GM12878 (cell line): ENCODE results near the gene RPS16. TPM values are rescaled to one million over a fixed set of nuclear protein-coding genes. Genes with fewer than 3 reads are reported as not detected.

Source experiments
- ATF7 ChIP-seq: fragments of 450-650 bp; IDR thresholded peaks from 2 replicates; pipeline ENCODE4 v1.6.1; 2016; ENCODE audit warnings: low read depth, mild to moderate bottlenecking
- CREM ChIP-seq: IDR thresholded peaks from 2 replicates; pipeline ENCODE4 v1.6.1; 2014; ENCODE audit warnings: antibody characterized with exemption, low read depth
- E2F8 ChIP-seq: fragments of 450-650 bp; IDR thresholded peaks from 2 replicates; pipeline ENCODE4 v1.6.1; 2018; ENCODE audit warnings: mild to moderate bottlenecking, low read depth, moderate library complexity; ENCODE audit not compliant: partially characterized antibody
- E4F1 ChIP-seq: fragments of 450-650 bp; IDR thresholded peaks from 2 replicates; pipeline ENCODE4 v1.6.1; 2018; ENCODE audit warnings: borderline replicate concordance, mild to moderate bottlenecking; ENCODE audit not compliant: partially characterized antibody
- GABPA ChIP-seq: IDR thresholded peaks from 2 replicates; pipeline ENCODE4 v1.6.1; 2014; ENCODE audit warnings: antibody characterized with exemption, low read depth, mild to moderate bottlenecking, inconsistent platforms
- HDGF ChIP-seq: fragments of 450-650 bp; IDR thresholded peaks from 2 replicates; pipeline ENCODE4 v1.6.1; 2016; ENCODE audit warnings: antibody characterized with exemption
- KAT2A ChIP-seq: conservative IDR thresholded peaks from 2 replicates; pipeline ENCODE4 v1.6.1; 2011; ENCODE audit warnings: low read depth, low read length; ENCODE audit not compliant: control insufficient read depth
- MYB ChIP-seq: fragments of 150-350 bp; IDR thresholded peaks from 2 replicates; pipeline ENCODE4 v1.6.1; 2014; ENCODE audit warnings: mild to moderate bottlenecking, low read depth, low read length, borderline replicate concordance
- SPI1 ChIP-seq: IDR thresholded peaks from 2 replicates; pipeline ENCODE4 v1.6.1; 2011; ENCODE audit warnings: low read depth, mild to moderate bottlenecking, low read length, moderate library complexity, borderline replicate concordance; ENCODE audit not compliant: insufficient read depth
- YBX1 ChIP-seq: fragments of 450-650 bp; IDR thresholded peaks from 2 replicates; pipeline ENCODE4 v1.6.1; 2016; ENCODE audit warnings: antibody characterized with exemption
- ZNF24 ChIP-seq: fragments of 450-650 bp; IDR thresholded peaks from 2 replicates; pipeline ENCODE4 v1.6.1; 2017; ENCODE audit warnings: antibody characterized with exemption, mild to moderate bottlenecking
- ZNF592 ChIP-seq: fragments of 450-650 bp; IDR thresholded peaks from 2 replicates; pipeline ENCODE4 v1.6.1; 2017; ENCODE audit warnings: mild to moderate bottlenecking, moderate library complexity
- polyA plus RNA-seq, 11 experiments: library from polyadenylated mRNA; depleted of rRNA in 4 of 11; unstranded in 6 of 11; stranded (reverse) in 5 of 11; fragments of >200 nt; fragmentation: Nextera tagmentation in 4 of 11; fragmentation: Illumina TruSeq in 1 of 11; extraction: Ambion mirVana in 4 of 11; extraction: Trizol in 1 of 11; gene quantifications; 1 replicate in 1 of 11; 2 replicates in 10 of 11; pipeline versions ENCODE4 v1.2.1 to v1.2.3, GENCODE V29; 2011 to 2016; ENCODE audit warnings: inconsistent platforms in 2 of 11, missing spikeins in 2 of 11, low read depth in 1 of 11
- total RNA-seq, 4 experiments: library from RNA; depleted of rRNA in 3 of 4; stranded (reverse); fragments of >200 nt in 3 of 4; fragmentation: Illumina TruSeq in 1 of 4; extraction: Trizol in 1 of 4; gene quantifications; 2 replicates each; pipeline versions ENCODE4 v1.2.1 to v1.2.3, GENCODE V29; 2013 to 2021
- TF ChIP-seq, protein P1 (sequence below): fragments of 450-650 bp; IDR thresholded peaks from 2 replicates; pipeline ENCODE4 v1.6.1; 2016; ENCODE audit warnings: mild to moderate bottlenecking, moderate library complexity, borderline replicate concordance

The RPS16 gene
- total and polyA plus RNA-seq, 10 of the 15 experiments (the other 5 are each of a cell fraction or from before 2014, with no cell fraction given), result 148 to 4,810 (median 2,343) TPM

- TF ChIP-seq ZNF592 (no peak), SPI1 (peak; percentile 44; the same call in 1 of the 2 replicates), E4F1 (no peak), GABPA (no peak), ATF7 (peak; percentile 37; the same call in 1 of the 2 replicates), YBX1 (no peak), CREM (peak; percentile 44; the same call in 1 of the 2 replicates), E2F8 (no peak), KAT2A (no peak), HDGF (no peak), ZNF24 (no peak), MYB (peak; percentile 52; the same call in 1 of the 2 replicates)
- TF ChIP-seq, protein P1, sequence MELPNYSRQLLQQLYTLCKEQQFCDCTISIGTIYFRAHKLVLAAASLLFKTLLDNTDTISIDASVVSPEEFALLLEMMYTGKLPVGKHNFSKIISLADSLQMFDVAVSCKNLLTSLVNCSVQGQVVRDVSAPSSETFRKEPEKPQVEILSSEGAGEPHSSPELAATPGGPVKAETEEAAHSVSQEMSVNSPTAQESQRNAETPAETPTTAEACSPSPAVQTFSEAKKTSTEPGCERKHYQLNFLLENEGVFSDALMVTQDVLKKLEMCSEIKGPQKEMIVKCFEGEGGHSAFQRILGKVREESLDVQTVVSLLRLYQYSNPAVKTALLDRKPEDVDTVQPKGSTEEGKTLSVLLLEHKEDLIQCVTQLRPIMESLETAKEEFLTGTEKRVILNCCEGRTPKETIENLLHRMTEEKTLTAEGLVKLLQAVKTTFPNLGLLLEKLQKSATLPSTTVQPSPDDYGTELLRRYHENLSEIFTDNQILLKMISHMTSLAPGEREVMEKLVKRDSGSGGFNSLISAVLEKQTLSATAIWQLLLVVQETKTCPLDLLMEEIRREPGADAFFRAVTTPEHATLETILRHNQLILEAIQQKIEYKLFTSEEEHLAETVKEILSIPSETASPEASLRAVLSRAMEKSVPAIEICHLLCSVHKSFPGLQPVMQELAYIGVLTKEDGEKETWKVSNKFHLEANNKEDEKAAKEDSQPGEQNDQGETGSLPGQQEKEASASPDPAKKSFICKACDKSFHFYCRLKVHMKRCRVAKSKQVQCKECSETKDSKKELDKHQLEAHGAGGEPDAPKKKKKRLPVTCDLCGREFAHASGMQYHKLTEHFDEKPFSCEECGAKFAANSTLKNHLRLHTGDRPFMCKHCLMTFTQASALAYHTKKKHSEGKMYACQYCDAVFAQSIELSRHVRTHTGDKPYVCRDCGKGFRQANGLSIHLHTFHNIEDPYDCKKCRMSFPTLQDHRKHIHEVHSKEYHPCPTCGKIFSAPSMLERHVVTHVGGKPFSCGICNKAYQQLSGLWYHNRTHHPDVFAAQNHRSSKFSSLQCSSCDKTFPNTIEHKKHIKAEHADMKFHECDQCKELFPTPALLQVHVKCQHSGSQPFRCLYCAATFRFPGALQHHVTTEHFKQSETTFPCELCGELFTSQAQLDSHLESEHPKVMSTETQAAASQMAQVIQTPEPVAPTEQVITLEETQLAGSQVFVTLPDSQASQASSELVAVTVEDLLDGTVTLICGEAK, result no peak
These were observed 28.9 kb downstream of the RPS16 start, which contains the start of gene ZFP36 (continued) for GRCh38 chr19:39406656-39407409.
